ENCODE data around the gene ZBTB7A. TPM values are rescaled to one million over a fixed set of nuclear protein-coding genes. Genes with fewer than 3 reads are reported as not detected.
A peak's percentile ranks its signal among the peaks of the same experiment; 100 is the strongest.

Gene ZBTB7A
- 38.6 and 42.7 TPM in 2 replicates for total RNA-seq

DNA sequence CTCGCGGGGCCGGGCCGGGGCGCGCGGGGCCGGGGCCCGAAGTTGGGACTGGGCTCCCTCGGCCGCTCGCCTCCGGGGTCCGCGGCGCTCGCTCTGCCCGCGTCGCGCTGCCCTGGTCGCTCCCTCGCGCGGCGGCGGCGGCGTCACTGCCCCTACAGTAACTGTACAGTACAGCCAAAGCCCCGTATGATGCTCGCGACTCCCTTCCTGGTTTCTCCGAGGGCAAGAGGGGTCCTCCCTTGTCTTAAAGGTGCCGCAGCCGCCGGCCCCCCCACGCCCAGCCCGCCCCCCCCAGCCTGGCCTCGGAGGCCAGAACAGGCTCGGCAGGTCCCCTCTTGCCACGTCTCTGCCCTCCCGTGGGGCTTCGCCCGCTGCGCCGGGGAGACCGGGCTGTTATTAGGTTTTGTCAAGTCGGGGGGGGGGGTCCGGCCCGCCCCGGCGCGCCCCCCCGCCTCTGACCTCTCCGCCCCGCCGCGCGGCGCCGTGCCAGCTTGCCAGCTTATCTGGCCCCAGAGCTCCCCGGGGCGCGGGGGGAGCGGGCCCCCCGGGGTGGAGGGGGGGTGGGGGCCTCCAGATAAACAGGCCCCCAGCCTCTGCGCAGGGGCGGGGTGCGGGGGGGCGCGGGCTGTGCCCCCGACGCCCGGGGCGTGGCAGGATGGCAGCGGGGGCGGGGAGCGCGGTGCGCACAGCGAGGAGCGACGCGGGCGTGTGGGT, at the start of gene ZBTB7A:
Gene ZBTB7A, minus strand, starts transcription at position 218 of the 714 bp plus-strand sequence. CDS start 11,667 bp downstream, outside the sequence.
- H3K27ac ChIP-seq (ENCODE audit: low read depth, low read length), result no peak within 1 kb of the TSS
- H2AFZ ChIP-seq (ENCODE audit: low read length), result no peak within 1 kb of the TSS
- peaks cover 36% of the 10 kb centered on the region for H3K79me2 ChIP-seq (ENCODE audit: insufficient read depth, low read length)
- H3K9me3 ChIP-seq (ENCODE audit: low read depth, low read length), result no peaks in the 10 kb centered on the region
- H4K20me1 ChIP-seq (ENCODE audit: insufficient read depth, low read length), result peaks cover 26% of the 10 kb centered on the region
- DNase-seq (ENCODE audit: insufficient read length, low spot score, missing footprints), result peak; percentile 98
- H3K4me1 ChIP-seq (ENCODE audit: insufficient read depth, low read length), result peaks cover 21% of the 10 kb centered on the region
- no peak for TF ChIP-seq CTCF (IDR thresholded peaks at IDR 0.05; ENCODE audit: extremely low read depth, low read depth, low read length)
- H3K4me2 ChIP-seq (ENCODE audit: insufficient read depth, low read length), result peak within 1 kb of the TSS; percentile 66
- H3K27me3 ChIP-seq (ENCODE audit: insufficient read depth, low read length), result no peaks in the 10 kb centered on the region
- peak within 1 kb of the TSS; percentile 84 for H3K4me3 ChIP-seq (ENCODE audit: insufficient read depth, low read length)
- H3K36me3 ChIP-seq (ENCODE audit: insufficient read depth, low read length), result peaks cover 12% of the 10 kb centered on the region

DNA sequence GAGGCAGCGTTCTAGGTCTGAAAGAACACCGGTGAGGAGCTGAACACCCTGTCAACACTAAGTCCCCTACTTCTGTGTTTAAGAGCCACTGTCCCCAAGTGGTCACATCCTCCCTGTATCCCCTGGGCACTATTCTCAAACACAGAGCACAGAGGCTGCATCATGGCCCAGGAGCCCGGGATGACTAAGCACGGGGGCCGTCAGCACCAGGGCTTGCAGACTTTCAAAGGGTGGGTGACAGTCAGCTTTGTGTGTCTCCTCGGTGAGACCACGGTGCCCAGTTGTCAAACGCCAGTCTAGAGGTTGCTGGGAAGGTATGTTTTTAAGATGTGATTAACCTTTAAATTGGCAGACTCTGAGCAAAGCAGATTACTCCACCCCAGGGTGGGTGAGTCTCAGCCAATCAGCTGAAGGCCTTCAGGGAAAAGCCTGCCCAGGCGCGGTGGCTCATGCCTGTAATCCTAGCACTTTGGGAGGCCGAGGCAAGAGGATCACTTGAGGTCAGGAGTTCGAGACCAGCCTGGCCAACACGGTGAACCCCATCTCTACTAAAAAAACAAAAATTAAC, 49.2 kb upstream of the ZBTB7A start:
- Histone ChIP-seq H3K36me3 (ENCODE audit: insufficient read depth, low read length) (peaks cover 60% of the 10 kb centered on the region), H3K27me3 (ENCODE audit: insufficient read depth, low read length) (no peaks in the 10 kb centered on the region), H3K27ac (ENCODE audit: low read depth, low read length) (no peak overlapping the region), H3K9me3 (ENCODE audit: low read depth, low read length) (no peaks in the 10 kb centered on the region), H2AFZ (ENCODE audit: low read length) (no peak overlapping the region), H4K20me1 (ENCODE audit: insufficient read depth, low read length) (peaks cover 67% of the 10 kb centered on the region), H3K4me3 (ENCODE audit: insufficient read depth, low read length) (no peak overlapping the region), H3K79me2 (ENCODE audit: insufficient read depth, low read length) (peaks cover 73% of the 10 kb centered on the region), H3K4me2 (ENCODE audit: insufficient read depth, low read length) (no peak overlapping the region), H3K4me1 (ENCODE audit: insufficient read depth, low read length) (peaks cover 13% of the 10 kb centered on the region)
- TF ChIP-seq CTCF (IDR thresholded peaks at IDR 0.05; ENCODE audit: extremely low read depth, low read depth, low read length), result no peak
- DNase-seq (ENCODE audit: insufficient read length, low spot score, missing footprints), result peak; percentile 49

DNA sequence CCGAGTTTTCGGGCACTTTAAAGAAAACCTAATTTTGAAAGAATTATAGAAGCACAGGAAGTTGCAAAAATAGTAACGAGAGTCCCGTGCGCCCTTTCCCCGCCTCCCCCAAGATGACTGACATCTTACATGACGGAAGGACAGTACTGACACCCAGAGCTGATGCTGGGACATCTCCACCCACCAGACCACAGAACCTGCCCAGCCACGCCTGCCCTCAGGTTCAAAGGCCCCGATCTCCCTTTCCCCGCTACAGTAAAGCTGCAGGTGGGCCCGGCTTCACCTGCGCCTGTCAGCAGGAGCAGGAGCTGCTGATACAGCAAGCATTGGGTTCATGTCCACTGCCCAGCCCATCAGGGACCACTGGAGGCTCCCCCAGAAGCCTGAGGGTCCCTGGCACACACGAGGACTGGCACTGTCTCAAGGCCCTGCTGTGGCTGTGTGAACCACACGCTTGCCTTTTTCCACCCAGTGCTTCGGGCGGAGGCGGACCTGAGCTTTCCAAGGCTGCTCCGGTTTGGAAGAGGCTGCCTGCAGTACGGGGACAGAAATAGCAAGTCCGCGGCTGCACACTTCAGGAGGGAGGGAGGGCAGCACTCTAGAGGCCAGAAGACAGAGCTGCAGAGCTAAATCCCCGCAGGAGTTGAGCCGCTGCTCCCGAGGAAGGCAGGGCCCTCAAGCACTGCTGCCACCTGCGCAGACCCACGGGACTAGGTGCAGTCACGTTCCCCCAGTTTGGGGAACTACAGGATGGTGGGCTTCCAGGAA, 48.5 kb upstream of the ZBTB7A start:
- Histone ChIP-seq H2AFZ (ENCODE audit: low read length) (no peak overlapping the region), H3K27me3 (ENCODE audit: insufficient read depth, low read length) (no peaks in the 10 kb centered on the region), H3K79me2 (ENCODE audit: insufficient read depth, low read length) (peaks cover 72% of the 10 kb centered on the region), H4K20me1 (ENCODE audit: insufficient read depth, low read length) (peaks cover 60% of the 10 kb centered on the region), H3K36me3 (ENCODE audit: insufficient read depth, low read length) (peaks cover 64% of the 10 kb centered on the region), H3K9me3 (ENCODE audit: low read depth, low read length) (no peaks in the 10 kb centered on the region), H3K4me2 (ENCODE audit: insufficient read depth, low read length) (no peak overlapping the region), H3K27ac (ENCODE audit: low read depth, low read length) (no peak overlapping the region), H3K4me1 (ENCODE audit: insufficient read depth, low read length) (peaks cover 6% of the 10 kb centered on the region), H3K4me3 (ENCODE audit: insufficient read depth, low read length) (no peak overlapping the region)
- TF ChIP-seq CTCF (IDR thresholded peaks at IDR 0.05; ENCODE audit: extremely low read depth, low read depth, low read length), result no peak
- peak; percentile 58 for DNase-seq (ENCODE audit: insufficient read length, low spot score, missing footprints)

DNA sequence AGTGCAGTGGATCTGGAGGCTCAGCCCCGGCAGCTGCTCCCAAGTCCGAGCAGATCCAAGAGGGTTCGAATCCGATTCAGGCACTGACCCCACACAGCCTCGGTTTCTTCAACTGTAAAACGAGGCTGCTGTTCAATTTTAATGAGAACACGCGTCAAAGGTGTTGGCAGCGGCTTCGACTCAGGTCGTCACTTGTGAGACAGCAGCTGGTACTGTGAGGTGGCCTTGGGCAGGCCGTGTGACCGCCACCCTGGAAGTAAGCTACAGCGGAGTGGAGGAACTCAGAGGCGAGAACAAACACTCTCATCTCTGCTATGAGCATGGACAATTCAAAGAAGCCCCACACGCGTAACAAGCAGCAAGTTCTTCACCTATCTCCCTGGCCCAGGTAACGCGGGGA, 47.5 kb upstream of the ZBTB7A start:
- H3K79me2 ChIP-seq (ENCODE audit: insufficient read depth, low read length), result peaks cover 62% of the 10 kb centered on the region

More for the DNA sequence above, 47.5 kb upstream of the ZBTB7A start:
- Histone ChIP-seq H3K4me2 (ENCODE audit: insufficient read depth, low read length) (no peak overlapping the region), H3K4me3 (ENCODE audit: insufficient read depth, low read length) (no peak overlapping the region), H3K4me1 (ENCODE audit: insufficient read depth, low read length) (peaks cover 4% of the 10 kb centered on the region), H3K27me3 (ENCODE audit: insufficient read depth, low read length) (no peaks in the 10 kb centered on the region), H2AFZ (ENCODE audit: low read length) (no peak overlapping the region), H3K9me3 (ENCODE audit: low read depth, low read length) (no peaks in the 10 kb centered on the region), H3K36me3 (ENCODE audit: insufficient read depth, low read length) (peaks cover 64% of the 10 kb centered on the region), H3K27ac (ENCODE audit: low read depth, low read length) (no peak overlapping the region), H4K20me1 (ENCODE audit: insufficient read depth, low read length) (peaks cover 50% of the 10 kb centered on the region)
- no peak for DNase-seq (ENCODE audit: insufficient read length, low spot score, missing footprints)
- TF ChIP-seq CTCF (IDR thresholded peaks at IDR 0.05; ENCODE audit: extremely low read depth, low read depth, low read length), result no peak
